D721Med (cell line): ENCODE results near the gene ATP2C1.
"Not testable (repeated sequence)": the region's sequence is repeated elsewhere in the genome, so short reads cannot be mapped to it uniquely, and the experiment has no call there.

Experiments used
- DNase-seq: peaks from one replicate; pipeline ENCODE4 v3.0.0; 2011; ENCODE audit warnings: low spot score; ENCODE audit not compliant: insufficient read length
- FAIRE-seq: peaks from 2 replicates; lab custom pipeline; 2011; peaks lifted over from hg19 to GRCh38; lab: Jason Lieb, UNC
- TF ChIP-seq, protein P1 (sequence below): IDR thresholded peaks from 2 replicates; pipeline ENCODE4 v1.5.1; 2012; ENCODE audit warnings: mild to moderate bottlenecking, control low read depth; ENCODE audit not compliant: insufficient read depth; ENCODE audit errors: missing control alignments

The ATP2C1 gene

GRCh38 chr3:130853581-130853980 is 40.3 kb upstream of the ATP2C1 start:
- FAIRE-seq = no peak
- DNase-seq = no peak
- TF ChIP-seq, protein P1, sequence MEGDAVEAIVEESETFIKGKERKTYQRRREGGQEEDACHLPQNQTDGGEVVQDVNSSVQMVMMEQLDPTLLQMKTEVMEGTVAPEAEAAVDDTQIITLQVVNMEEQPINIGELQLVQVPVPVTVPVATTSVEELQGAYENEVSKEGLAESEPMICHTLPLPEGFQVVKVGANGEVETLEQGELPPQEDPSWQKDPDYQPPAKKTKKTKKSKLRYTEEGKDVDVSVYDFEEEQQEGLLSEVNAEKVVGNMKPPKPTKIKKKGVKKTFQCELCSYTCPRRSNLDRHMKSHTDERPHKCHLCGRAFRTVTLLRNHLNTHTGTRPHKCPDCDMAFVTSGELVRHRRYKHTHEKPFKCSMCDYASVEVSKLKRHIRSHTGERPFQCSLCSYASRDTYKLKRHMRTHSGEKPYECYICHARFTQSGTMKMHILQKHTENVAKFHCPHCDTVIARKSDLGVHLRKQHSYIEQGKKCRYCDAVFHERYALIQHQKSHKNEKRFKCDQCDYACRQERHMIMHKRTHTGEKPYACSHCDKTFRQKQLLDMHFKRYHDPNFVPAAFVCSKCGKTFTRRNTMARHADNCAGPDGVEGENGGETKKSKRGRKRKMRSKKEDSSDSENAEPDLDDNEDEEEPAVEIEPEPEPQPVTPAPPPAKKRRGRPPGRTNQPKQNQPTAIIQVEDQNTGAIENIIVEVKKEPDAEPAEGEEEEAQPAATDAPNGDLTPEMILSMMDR = no peak

GRCh38 chr3:130854208-130854864 is 39.5 kb upstream of the ATP2C1 start:
- TF ChIP-seq, protein P1 = no peak
- no peak for DNase-seq
- FAIRE-seq = no peak

DNA sequence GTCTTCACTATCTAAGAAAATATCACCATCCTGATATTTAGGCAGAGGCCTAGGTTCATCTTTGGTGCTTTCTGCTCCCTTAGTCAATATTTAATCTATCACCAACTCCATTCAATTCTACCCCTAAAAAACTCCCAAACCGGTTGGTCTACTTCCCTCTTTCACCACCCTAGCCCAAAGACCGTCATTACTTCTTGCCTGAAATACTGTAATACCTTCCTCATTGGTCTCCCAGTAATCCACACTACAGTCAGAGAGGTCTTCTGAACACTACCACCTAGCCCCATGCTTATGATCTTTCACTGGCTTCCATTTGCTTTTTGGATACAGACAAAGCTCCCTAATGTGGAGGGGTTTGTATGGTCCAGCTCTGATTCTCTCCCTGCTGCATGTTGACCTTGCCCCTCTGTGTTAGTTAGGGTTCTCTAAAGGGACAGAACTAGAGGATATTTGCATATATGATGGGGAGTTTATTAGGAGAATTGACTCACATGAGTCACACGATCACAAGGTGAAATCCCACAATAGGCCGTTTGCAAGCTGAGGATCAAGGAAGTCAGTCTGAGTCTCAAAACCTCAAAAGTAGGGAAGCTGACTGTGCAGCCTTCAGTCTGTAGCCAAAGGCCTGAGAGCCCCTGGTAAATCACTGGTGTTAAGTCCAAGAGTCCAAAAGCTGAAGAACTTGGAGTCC is 36.4 kb upstream of the ATP2C1 start:
- TF ChIP-seq, protein P1 = no peak
- FAIRE-seq = no peak
- DNase-seq = no peak

DNA sequence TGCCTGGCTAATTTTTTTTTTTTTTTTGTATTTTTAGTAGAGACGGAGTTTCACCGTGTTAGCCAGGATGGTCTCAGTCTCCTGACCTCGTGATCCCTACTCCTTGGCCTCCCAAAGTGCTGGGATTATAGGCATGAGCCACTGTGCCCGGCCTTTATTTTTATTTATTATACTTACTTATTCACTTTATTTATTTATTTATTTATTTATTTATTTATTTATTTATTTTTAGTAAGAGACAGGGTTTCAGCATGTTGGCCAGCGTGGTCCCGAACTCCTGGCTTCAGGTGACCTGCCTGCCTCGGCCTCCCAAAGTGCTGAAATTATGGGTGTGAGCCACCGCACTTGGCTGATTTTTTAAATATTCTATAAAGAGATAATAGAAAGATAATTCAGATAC is 31.8 kb upstream of the ATP2C1 start:
- DNase-seq, FAIRE-seq: not testable (repeated sequence)

GRCh38 chr3:130865489-130865888 is 28.4 kb upstream of the ATP2C1 start:
- DNase-seq = no peak
- TF ChIP-seq, protein P1 = no peak
- FAIRE-seq = no peak

- FAIRE-seq (no peak), DNase-seq (no peak)
- TF ChIP-seq, protein P1 = no peak
These were observed 27.6 kb upstream of the ATP2C1 start for GRCh38 chr3:130866327-130866726.

DNA sequence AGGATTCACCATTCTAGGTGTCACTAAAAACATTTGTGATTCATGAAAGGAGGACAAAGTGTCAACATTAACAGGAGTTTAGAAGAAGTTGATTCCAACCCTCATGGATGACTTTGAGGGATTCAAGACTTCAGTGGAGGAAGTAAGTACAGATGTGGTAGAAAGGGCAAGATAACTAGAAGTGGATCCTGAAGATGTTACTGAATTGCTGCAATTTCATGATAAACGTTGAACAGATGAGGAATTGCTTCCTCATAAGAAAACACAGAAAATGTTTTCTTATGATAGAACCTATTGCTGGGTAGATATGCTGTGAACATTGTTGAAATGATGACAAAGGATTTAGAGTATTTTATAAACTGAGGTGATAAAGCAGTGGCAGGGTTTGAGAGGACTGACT is 23.5 kb upstream of the ATP2C1 start:
- DNase-seq = no peak
- FAIRE-seq = no peak
- TF ChIP-seq, protein P1 = no peak
